HUES6 (cell line): ENCODE results near the gene IL18BP.

Experiments used
- H3K27ac ChIP-seq: 2 replicates; pipeline ENCODE4 v1.7.0; 2013; ENCODE audit warnings: low read depth, mild to moderate bottlenecking, low read length, inconsistent platforms
- H3K27me3 ChIP-seq: 2 replicates; pipeline ENCODE4 v1.6.1; 2013; ENCODE audit warnings: low read length; ENCODE audit not compliant: control insufficient read depth, insufficient read depth
- H3K36me3 ChIP-seq: 2 replicates; pipeline ENCODE4 v1.6.1; 2013; ENCODE audit warnings: low read length; ENCODE audit not compliant: control insufficient read depth, insufficient read depth
- H3K4me1 ChIP-seq: 2 replicates; pipeline ENCODE4 v1.6.1; 2013; ENCODE audit warnings: low read length; ENCODE audit not compliant: control insufficient read depth, insufficient read depth
- H3K4me3 ChIP-seq: 2 replicates; pipeline ENCODE4 v1.5.1; 2013; ENCODE audit warnings: low read depth, low read length
- H3K9ac ChIP-seq: one replicate; pipeline ENCODE4 v1.6.1; 2013; ENCODE audit warnings: mild to moderate bottlenecking, low read length
- H3K9me3 ChIP-seq: 2 replicates; pipeline ENCODE4 v1.6.1; 2013; ENCODE audit warnings: low read depth, low read length; ENCODE audit not compliant: control insufficient read depth, insufficient read depth

The IL18BP gene

GRCh38 chr11:71998649-71999310 lies at the start of gene IL18BP:
TSS of gene IL18BP (plus strand) at chr11:71998909. CDS start at chr11:71999985, 1,076 bp downstream.
- Histone ChIP-seq H3K9me3 (no peaks in the 10 kb centered on the region), H3K9ac (no peak within 1 kb of the TSS), H3K27ac (no peak within 1 kb of the TSS), H3K27me3 (no peaks in the 10 kb centered on the region), H3K4me1 (no peaks in the 10 kb centered on the region; the same call in 1 of the 2 replicates), H3K4me3 (no peak within 1 kb of the TSS), H3K36me3 (peaks cover 51% of the 10 kb centered on the region)

GRCh38 chr11:71949034-71949433 lies 49.7 kb upstream of the IL18BP start:
- peaks cover 3% of the 10 kb centered on the region for H3K36me3 ChIP-seq
- no peak overlapping the region for H3K9ac ChIP-seq
- H3K27me3 ChIP-seq = no peaks in the 10 kb centered on the region
- no peak overlapping the region for H3K4me3 ChIP-seq
- no peaks in the 10 kb centered on the region for H3K9me3 ChIP-seq
- no peak overlapping the region for H3K27ac ChIP-seq
- H3K4me1 ChIP-seq = no peaks in the 10 kb centered on the region

GRCh38 chr11:71951741-71952310 lies 46.9 kb upstream of the IL18BP start:
- Histone ChIP-seq H3K4me1 (no peaks in the 10 kb centered on the region), H3K27me3 (no peaks in the 10 kb centered on the region), H3K9me3 (no peaks in the 10 kb centered on the region), H3K27ac (no peak overlapping the region), H3K9ac (no peak overlapping the region), H3K36me3 (no peaks in the 10 kb centered on the region; the same call in 1 of the 2 replicates), H3K4me3 (no peak overlapping the region)

- Histone ChIP-seq H3K36me3 (peaks cover 8% of the 10 kb centered on the region), H3K27ac (no peak overlapping the region), H3K9ac (no peak overlapping the region), H3K9me3 (no peaks in the 10 kb centered on the region), H3K4me1 (no peaks in the 10 kb centered on the region), H3K4me3 (no peak overlapping the region), H3K27me3 (no peaks in the 10 kb centered on the region)
These were observed 42.7 kb upstream of the IL18BP start for GRCh38 chr11:71955898-71956456.

DNA sequence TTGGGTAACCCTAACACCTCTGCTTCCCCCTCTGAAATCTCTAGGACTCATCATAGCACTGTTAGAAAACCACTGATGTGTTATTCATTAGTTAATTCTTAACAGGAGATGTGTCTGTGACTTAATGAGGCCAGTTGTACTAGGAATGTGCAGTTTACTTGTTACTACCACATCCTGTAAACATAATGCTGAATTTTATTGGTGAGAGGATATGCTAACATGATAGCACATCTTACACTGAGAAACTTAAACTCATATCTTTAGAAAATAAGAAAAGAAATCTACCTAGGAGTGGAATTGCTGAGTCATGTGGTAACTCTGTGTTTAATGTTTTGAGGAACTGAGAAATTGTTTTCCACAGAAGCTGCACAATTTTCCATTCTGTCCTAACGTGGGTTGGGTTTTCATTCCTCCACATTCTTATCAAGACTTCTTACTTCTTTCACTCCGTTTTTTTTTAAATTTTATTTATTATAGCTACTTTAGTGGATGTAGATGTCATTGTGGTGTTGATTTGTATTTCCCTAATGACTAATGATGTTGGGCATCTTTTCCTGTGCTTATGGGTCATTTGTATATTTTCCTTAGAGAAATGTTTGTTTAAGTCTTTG lies 36.2 kb upstream of the IL18BP start:
- Histone ChIP-seq H3K4me1 (no peaks in the 10 kb centered on the region), H3K4me3 (no peak overlapping the region), H3K36me3 (peaks cover 36% of the 10 kb centered on the region), H3K27me3 (no peaks in the 10 kb centered on the region), H3K9ac (no peak overlapping the region), H3K27ac (peak overlapping the region; percentile 7; the same call in 1 of the 2 replicates), H3K9me3 (no peaks in the 10 kb centered on the region)

DNA sequence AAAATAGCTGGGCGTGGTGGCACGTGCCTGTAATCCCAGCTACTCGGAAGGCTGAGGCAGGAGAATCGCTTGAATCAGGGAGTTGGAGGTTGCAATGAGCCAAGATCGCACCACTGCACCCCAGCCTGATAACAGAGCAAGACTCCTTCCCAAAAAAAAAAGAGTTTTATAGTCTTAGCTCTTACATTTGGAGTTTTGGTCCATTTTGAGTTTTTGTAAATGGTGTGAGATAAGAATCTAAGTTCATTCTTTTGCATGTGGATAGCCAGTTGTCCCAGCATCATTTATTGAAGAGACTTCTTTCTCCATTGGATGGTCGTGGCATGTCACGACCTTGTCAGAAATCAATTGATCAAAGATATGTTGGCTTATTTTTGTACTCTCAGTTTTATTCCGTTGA lies 35.2 kb upstream of the IL18BP start:
- H3K9me3 ChIP-seq = no peaks in the 10 kb centered on the region
- no peaks in the 10 kb centered on the region for H3K27me3 ChIP-seq
- no peaks in the 10 kb centered on the region for H3K4me1 ChIP-seq
- no peak overlapping the region for H3K9ac ChIP-seq
- H3K4me3 ChIP-seq = no peak overlapping the region
- H3K27ac ChIP-seq = no peak overlapping the region
- H3K36me3 ChIP-seq = peaks cover 42% of the 10 kb centered on the region

GRCh38 chr11:71964641-71965040 lies 34.1 kb upstream of the IL18BP start:
- peaks cover 46% of the 10 kb centered on the region for H3K36me3 ChIP-seq
- no peak overlapping the region for H3K4me3 ChIP-seq
- no peak overlapping the region for H3K27ac ChIP-seq
- H3K27me3 ChIP-seq = no peaks in the 10 kb centered on the region
- H3K9me3 ChIP-seq = no peaks in the 10 kb centered on the region
- no peak overlapping the region for H3K9ac ChIP-seq
- H3K4me1 ChIP-seq = no peaks in the 10 kb centered on the region

DNA sequence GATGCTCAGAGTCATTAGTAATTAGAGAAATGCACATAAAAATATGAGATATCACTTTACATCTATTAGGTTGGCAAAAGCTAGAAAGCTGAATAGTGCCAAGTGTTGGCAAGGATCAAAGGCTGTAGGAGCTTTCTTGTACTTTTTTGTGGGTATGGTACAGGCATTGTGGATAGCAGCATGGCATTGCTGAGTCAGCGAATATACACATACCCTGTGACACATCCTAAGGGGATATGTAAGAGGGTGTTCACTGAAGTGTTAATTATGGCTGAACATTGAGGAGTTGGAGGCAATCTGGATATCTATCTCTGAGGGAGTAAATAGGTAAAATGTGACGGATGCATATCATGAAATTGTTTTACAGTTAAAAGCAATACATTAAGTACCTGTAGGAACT lies 27.0 kb upstream of the IL18BP start:
- Histone ChIP-seq H3K27me3 (no peaks in the 10 kb centered on the region), H3K36me3 (peaks cover 32% of the 10 kb centered on the region), H3K9me3 (no peaks in the 10 kb centered on the region), H3K4me1 (no peaks in the 10 kb centered on the region), H3K4me3 (no peak overlapping the region), H3K27ac (no peak overlapping the region), H3K9ac (no peak overlapping the region)

GRCh38 chr11:71976551-71976950 lies 22.2 kb upstream of the IL18BP start:
- Histone ChIP-seq H3K9ac (no peak overlapping the region), H3K27me3 (no peaks in the 10 kb centered on the region), H3K4me1 (no peaks in the 10 kb centered on the region), H3K4me3 (no peak overlapping the region), H3K27ac (no peak overlapping the region), H3K9me3 (no peaks in the 10 kb centered on the region), H3K36me3 (peaks cover 33% of the 10 kb centered on the region)

DNA sequence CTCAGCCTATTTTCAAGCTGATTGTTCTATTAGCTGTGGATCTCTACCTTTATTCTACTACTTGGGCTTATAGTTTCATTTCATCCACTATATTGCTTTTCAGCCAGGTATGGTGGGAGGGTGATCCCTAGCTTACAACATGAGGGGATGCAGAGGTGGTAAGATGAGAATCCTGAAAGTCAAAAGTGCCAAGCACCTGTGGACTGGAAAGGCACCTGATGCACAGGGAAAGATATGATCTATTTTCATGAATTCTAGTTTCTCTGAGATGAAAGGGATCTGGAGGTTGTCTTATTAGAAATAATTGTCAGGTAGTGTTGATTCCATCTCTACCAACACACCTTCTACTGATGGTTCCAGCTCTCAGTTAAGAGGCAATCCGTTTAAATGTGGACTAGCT lies 21.6 kb upstream of the IL18BP start:
- Histone ChIP-seq H3K4me1 (no peaks in the 10 kb centered on the region), H3K36me3 (peaks cover 33% of the 10 kb centered on the region), H3K27ac (no peak overlapping the region), H3K9me3 (no peaks in the 10 kb centered on the region), H3K9ac (no peak overlapping the region), H3K4me3 (no peak overlapping the region), H3K27me3 (no peaks in the 10 kb centered on the region)

DNA sequence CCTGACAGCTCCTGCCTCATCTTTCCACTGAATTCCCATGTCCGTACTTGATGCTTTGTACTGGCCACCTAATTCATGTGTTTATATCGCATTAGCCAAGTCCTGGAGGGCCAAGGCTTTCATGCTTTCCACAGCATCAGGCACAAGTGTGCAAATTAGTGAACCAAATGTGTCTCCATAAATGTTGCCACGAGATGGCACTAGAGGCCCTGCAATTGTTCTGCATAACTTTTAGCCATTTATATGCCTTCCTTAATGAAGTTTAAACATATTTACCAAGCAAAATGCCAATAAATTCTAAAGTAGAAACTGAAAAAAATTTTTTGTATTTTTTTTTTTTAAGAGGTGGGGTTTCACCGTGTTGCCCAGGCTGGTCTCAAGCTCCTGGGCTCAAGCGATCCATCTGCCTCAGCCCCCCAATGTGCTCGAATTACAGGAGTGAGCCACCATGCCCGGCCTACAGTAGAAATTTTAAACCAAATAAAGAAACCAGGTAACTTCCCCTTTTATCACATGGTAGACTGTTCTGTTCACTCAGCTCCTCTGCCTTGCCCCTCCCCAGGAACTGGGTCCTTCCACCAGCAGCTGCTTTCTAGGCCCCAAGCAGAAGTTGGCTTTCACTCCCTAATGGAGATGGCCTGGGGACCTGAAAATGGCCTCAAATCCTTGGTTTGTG lies 20.8 kb upstream of the IL18BP start:
- H3K27ac ChIP-seq = no peak overlapping the region
- peaks cover 38% of the 10 kb centered on the region for H3K36me3 ChIP-seq

More for the DNA sequence above, 20.8 kb upstream of the IL18BP start:
- no peaks in the 10 kb centered on the region for H3K9me3 ChIP-seq
- no peak overlapping the region for H3K4me3 ChIP-seq
- no peak overlapping the region for H3K9ac ChIP-seq
- H3K4me1 ChIP-seq = no peaks in the 10 kb centered on the region
- H3K27me3 ChIP-seq = no peaks in the 10 kb centered on the region
